OCI-LY3 (cell line): ENCODE results near the gene ELP4.

Source experiments
- H2AFZ ChIP-seq: fragments of 200-600, 300-600 bp; shearing (Covaris generic); 2 replicates; pipeline ENCODE4 v1.6.0; 2014; ENCODE audit warnings: antibody characterized with exemption, low read depth, low read length
- H3K27ac ChIP-seq: fragments of 200-600, 300-600 bp; sonication (generic); 2 replicates; pipeline ENCODE4 v1.5.1; 2014; ENCODE audit warnings: mild to moderate bottlenecking, low read length, moderate library complexity, mixed read lengths
- H3K27me3 ChIP-seq: fragments of 200-600, 300-600 bp; sonication (generic); 2 replicates; pipeline ENCODE4 v1.6.1; 2014; ENCODE audit warnings: low read depth, low read length, mixed read lengths
- H3K36me3 ChIP-seq: fragments of 200-600, 300-600 bp; sonication (generic); replicated peaks from 2 replicates; pipeline ENCODE3; 2014; ENCODE audit warnings: low read depth, low read length, mixed read lengths
- H3K4me1 ChIP-seq: fragments of 300-600, 200-600 bp; sonication (generic); 2 replicates; pipeline ENCODE4 v1.6.1; 2014; ENCODE audit warnings: low read length, mixed read lengths
- H3K4me2 ChIP-seq: fragments of 200-600, 300-600 bp; sonication (generic); 2 replicates; pipeline ENCODE4 v1.6.1; 2014; ENCODE audit warnings: low read length, mixed read lengths
- H3K4me3 ChIP-seq: fragments of 300-600, 200-600 bp; sonication (generic); 2 replicates; pipeline ENCODE4 v1.5.1; 2014; ENCODE audit warnings: antibody characterized with exemption, mild to moderate bottlenecking, low read length, moderate library complexity
- H3K79me2 ChIP-seq: fragments of 300-600, 200-600 bp; shearing (Covaris generic); 2 replicates; pipeline ENCODE4 v1.6.1; 2014; ENCODE audit warnings: mild to moderate bottlenecking, low read length, mixed read lengths
- H3K9ac ChIP-seq: fragments of 300-600, 200-600 bp; shearing (Covaris generic); 2 replicates; pipeline ENCODE4 v1.6.0; 2014; ENCODE audit warnings: mild to moderate bottlenecking, low read length, moderate library complexity
- H3K9me3 ChIP-seq: fragments of 200-600, 300-600 bp; shearing (Covaris generic); 2 replicates; pipeline ENCODE4 v1.6.1; 2014; ENCODE audit warnings: low read length, mixed read lengths; ENCODE audit not compliant: insufficient read depth
- H4K20me1 ChIP-seq: fragments of 200-600, 300-600 bp; sonication (generic); 2 replicates; pipeline ENCODE4 v1.6.1; 2016; ENCODE audit warnings: low read length, mixed read lengths; ENCODE audit not compliant: insufficient read depth
- CTCF ChIP-seq: fragments of 200-600, 300-600 bp; sonication (generic); IDR thresholded peaks from 2 replicates; pipeline ENCODE4 v1.5.1; 2014; ENCODE audit warnings: antibody characterized with exemption, low read length, low read depth
- EZH2phosphoT487 ChIP-seq: fragments of 200-600 bp; shearing (Covaris generic); IDR thresholded peaks from 2 replicates; pipeline ENCODE4 v1.6.1; 2018; ENCODE audit warnings: antibody characterized with exemption, mixed run types, low read depth

Gene ELP4

GRCh38 chr11:31764261-31764660, 254.7 kb downstream of the ELP4 start:
- Histone ChIP-seq H3K9ac (no peak overlapping the region), H3K4me1 (no peaks in the 10 kb centered on the region), H3K27me3 (no peaks in the 10 kb centered on the region), H4K20me1 (no peaks in the 10 kb centered on the region), H3K4me2 (no peak overlapping the region), H3K27ac (no peak overlapping the region), H3K9me3 (no peaks in the 10 kb centered on the region), H2AFZ (no peak overlapping the region), H3K79me2 (no peaks in the 10 kb centered on the region), H3K36me3 (no peaks in the 10 kb centered on the region), H3K4me3 (no peak overlapping the region)
- no peak for TF ChIP-seq EZH2phosphoT487
- no peak for TF ChIP-seq CTCF

GRCh38 chr11:31764766-31765165, 255.2 kb downstream of the ELP4 start:
- Histone ChIP-seq H3K9me3 (no peaks in the 10 kb centered on the region), H3K9ac (no peak overlapping the region)
- TF ChIP-seq EZH2phosphoT487 (no peak), CTCF (no peak)

GRCh38 chr11:31767066-31767465, 257.5 kb downstream of the ELP4 start:
- Histone ChIP-seq H3K27me3 (no peaks in the 10 kb centered on the region), H4K20me1 (no peaks in the 10 kb centered on the region), H3K9me3 (no peaks in the 10 kb centered on the region), H2AFZ (no peak overlapping the region), H3K4me1 (no peaks in the 10 kb centered on the region), H3K4me3 (no peak overlapping the region), H3K9ac (no peak overlapping the region), H3K4me2 (no peak overlapping the region), H3K27ac (no peak overlapping the region), H3K79me2 (no peaks in the 10 kb centered on the region), H3K36me3 (no peaks in the 10 kb centered on the region)
- no peak for TF ChIP-seq CTCF
- no peak for TF ChIP-seq EZH2phosphoT487

More at GRCh38 chr11:31764766-31765165, 255.2 kb downstream of the ELP4 start:
- H3K79me2 ChIP-seq = no peaks in the 10 kb centered on the region
- H3K27ac ChIP-seq = no peak overlapping the region
- H4K20me1 ChIP-seq = no peaks in the 10 kb centered on the region
- H3K36me3 ChIP-seq = no peaks in the 10 kb centered on the region
- no peak overlapping the region for H3K4me2 ChIP-seq
- no peak overlapping the region for H2AFZ ChIP-seq
- no peaks in the 10 kb centered on the region for H3K27me3 ChIP-seq
- H3K4me3 ChIP-seq = no peak overlapping the region
- H3K4me1 ChIP-seq = no peaks in the 10 kb centered on the region

- Histone ChIP-seq H3K27ac (no peak overlapping the region), H2AFZ (no peak overlapping the region), H3K4me3 (no peak overlapping the region), H4K20me1 (no peaks in the 10 kb centered on the region), H3K4me2 (no peak overlapping the region), H3K4me1 (no peaks in the 10 kb centered on the region), H3K9me3 (no peaks in the 10 kb centered on the region), H3K36me3 (no peaks in the 10 kb centered on the region), H3K27me3 (no peaks in the 10 kb centered on the region), H3K79me2 (no peaks in the 10 kb centered on the region), H3K9ac (no peak overlapping the region)
- TF ChIP-seq EZH2phosphoT487 = no peak
- TF ChIP-seq CTCF = no peak
Observed at GRCh38 chr11:31767685-31768084, 258.1 kb downstream of the ELP4 start.
